Measurements from ENCODE around the gene POGZ. TPM values are rescaled to one million over a fixed set of nuclear protein-coding genes. Genes with fewer than 3 reads are reported as not detected.

POGZ gene
- total RNA-seq, 1 experiment from 2014 or later, result 80.6 TPM

Other genes with a start within 250 kb of the POGZ start
- 225 TPM for gene PSMD4, start 204.8 kb downstream of the POGZ start, total RNA-seq (2021; ENCODE audit: unreplicated experiment)
- gene ZNF687, start 177.2 kb downstream of the POGZ start, total RNA-seq (2021; ENCODE audit: unreplicated experiment), result 34.3 TPM
- 45.1 TPM for gene PI4KB, start 132.1 kb downstream of the POGZ start, total RNA-seq (2021; ENCODE audit: unreplicated experiment)
- 52.7 TPM for gene RFX5, start 112.2 kb downstream of the POGZ start, total RNA-seq (2021; ENCODE audit: unreplicated experiment)
- gene SELENBP1, start 86.8 kb downstream of the POGZ start, total RNA-seq (2021; ENCODE audit: unreplicated experiment), result 0.42 TPM
- 341 TPM for gene PSMB4, start 59.9 kb downstream of the POGZ start, total RNA-seq (2021; ENCODE audit: unreplicated experiment)
- gene CGN, start 51.9 kb upstream of the POGZ start, total RNA-seq (2021; ENCODE audit: unreplicated experiment), result 19.7 TPM
- gene TUFT1, start 80.8 kb upstream of the POGZ start, total RNA-seq (2021; ENCODE audit: unreplicated experiment), result 12.3 TPM
- 42.2 TPM for gene SNX27, start 152.6 kb upstream of the POGZ start, total RNA-seq (2021; ENCODE audit: unreplicated experiment)

Data from HCT116 (cell line).